ENCODE measurements around the gene CSHL1.
"Not testable (repeated sequence)": the region's sequence is repeated elsewhere in the genome, so short reads cannot be mapped to it uniquely, and the experiment has no call there.

Gene CSHL1

GRCh38 chr17:63940584-63940983, 29.5 kb upstream of the CSHL1 start:
- DNase-seq (ENCODE audit: low read depth) = no peak

- no peak for DNase-seq (ENCODE audit: low read depth)
These were observed 28.8 kb upstream of the CSHL1 start for GRCh38 chr17:63939884-63940283.

- DNase-seq (ENCODE audit: low read depth) = no peak
These were observed 28.3 kb upstream of the CSHL1 start for GRCh38 chr17:63939401-63939800.

- no peak for DNase-seq (ENCODE audit: low read depth)
These were observed 26.9 kb upstream of the CSHL1 start for GRCh38 chr17:63937920-63938319.

- DNase-seq (ENCODE audit: low read depth) = no peak
These were observed 26.3 kb upstream of the CSHL1 start for GRCh38 chr17:63937319-63937718.

- no peak for DNase-seq (ENCODE audit: low read depth)
These were observed 23.4 kb upstream of the CSHL1 start for GRCh38 chr17:63934183-63935112.

- DNase-seq (ENCODE audit: low read depth) = no peak
These were observed 22.5 kb upstream of the CSHL1 start for GRCh38 chr17:63933598-63933997.

GRCh38 chr17:63932721-63933120, 21.7 kb upstream of the CSHL1 start:
- no peak for DNase-seq (ENCODE audit: low read depth)

- no peak for DNase-seq (ENCODE audit: low read depth)
These were observed 21.0 kb upstream of the CSHL1 start, which contains the start of gene CD79B for GRCh38 chr17:63931981-63932561. Gene CD79B (minus strand): TSS chr17:63932331. CDS start chr17:63932261, 70 bp downstream.

- DNase-seq (ENCODE audit: low read depth) = peak; percentile 46
These were observed 20.0 kb upstream of the CSHL1 start for GRCh38 chr17:63930951-63931575.

GRCh38 chr17:63929860-63930766, 19.1 kb upstream of the CSHL1 start:
- DNase-seq (ENCODE audit: low read depth) = no peak

- DNase-seq (ENCODE audit: low read depth) = no peak
These were observed 18.1 kb upstream of the CSHL1 start for GRCh38 chr17:63928966-63929695.

GRCh38 chr17:63928172-63928666, 17.2 kb upstream of the CSHL1 start:
- no peak for DNase-seq (ENCODE audit: low read depth)

- DNase-seq (ENCODE audit: low read depth) = no peak
These were observed 16.6 kb upstream of the CSHL1 start for GRCh38 chr17:63927464-63928171.

GRCh38 chr17:63926164-63926563, 15.1 kb upstream of the CSHL1 start:
- no peak for DNase-seq (ENCODE audit: low read depth)

GRCh38 chr17:63925615-63926014, 14.6 kb upstream of the CSHL1 start:
- DNase-seq (ENCODE audit: low read depth) = no peak

GRCh38 chr17:63922402-63922801, 11.3 kb upstream of the CSHL1 start:
- not testable (repeated sequence) for DNase-seq (ENCODE audit: low read depth)

GRCh38 chr17:63920779-63921178, 9.7 kb upstream of the CSHL1 start:
- not testable (repeated sequence) for DNase-seq (ENCODE audit: low read depth)

GRCh38 chr17:63920050-63920449, 9.0 kb upstream of the CSHL1 start:
- DNase-seq (ENCODE audit: low read depth) = not testable (repeated sequence)

- peak; percentile 35 for DNase-seq (ENCODE audit: low read depth)
These were observed 8.3 kb upstream of the CSHL1 start for GRCh38 chr17:63919311-63919723.
